Astrocyte (in vitro differentiated cells and primary cell): ENCODE measurements around the gene BICC1.

Experiments
- CTCF ChIP-seq: IDR thresholded peaks from 2 replicates; pipeline ENCODE4 v1.5.1; 2011; ENCODE audit warnings: low read depth, mild to moderate bottlenecking, inconsistent platforms, low read length, moderate library complexity; ENCODE audit not compliant: insufficient read depth
- EZH2 ChIP-seq: IDR thresholded peaks from 2 replicates; pipeline ENCODE4 v1.6.1; 2012; ENCODE audit warnings: mild to moderate bottlenecking, low read length, inconsistent platforms; ENCODE audit not compliant: insufficient read depth

DNA sequence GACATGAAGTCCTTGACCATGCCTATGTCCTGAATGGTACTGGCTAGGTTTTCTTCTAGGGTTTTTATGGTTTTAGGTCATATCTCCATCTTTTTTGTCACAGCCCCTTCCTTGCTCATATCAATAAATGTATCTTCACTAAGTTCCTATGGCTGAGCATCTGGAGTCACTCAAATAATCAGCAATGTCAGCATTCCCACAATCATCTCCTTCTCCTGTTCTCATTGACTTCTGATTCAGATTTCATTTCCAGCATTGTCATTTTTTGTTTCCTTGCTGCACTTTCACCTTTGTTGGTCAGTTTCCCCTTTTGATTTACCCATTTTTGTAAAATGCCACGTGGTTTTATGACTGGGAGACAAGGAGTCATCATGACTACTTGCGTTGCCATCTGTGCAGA, 181.2 kb downstream of the BICC1 start:
- TF ChIP-seq CTCF, result no peak
- TF ChIP-seq EZH2, result no peak
